GM21529 (cell line): ENCODE results near the gene ZNG1B.
"Not testable (repeated sequence)": the region's sequence is repeated elsewhere in the genome, so short reads cannot be mapped to it uniquely, and the experiment has no call there.

Experiments
- ATAC-seq: cut with Tn5 transposase; IDR thresholded peaks from one replicate; pipeline ENCODE4 v1.9.1; 2021; ENCODE audit not compliant: unreplicated experiment

The ZNG1B gene

GRCh38 chr2:113503094-113504042 lies 65.9 kb downstream of the ZNG1B start:
- peak; percentile 72 for ATAC-seq

- ATAC-seq = not testable (repeated sequence)
Observed at GRCh38 chr2:113504081-113504480, 66.6 kb downstream of the ZNG1B start.

- not testable (repeated sequence) for ATAC-seq
Observed at GRCh38 chr2:113507394-113508140, 70.1 kb downstream of the ZNG1B start.

GRCh38 chr2:113508187-113508586 lies 70.7 kb downstream of the ZNG1B start:
- not testable (repeated sequence) for ATAC-seq

- ATAC-seq = not testable (repeated sequence)
Observed at GRCh38 chr2:113510913-113511312, 73.4 kb downstream of the ZNG1B start.

GRCh38 chr2:113511859-113512258 lies 74.4 kb downstream of the ZNG1B start:
- ATAC-seq = not testable (repeated sequence)

GRCh38 chr2:113515457-113515856 lies 78.0 kb downstream of the ZNG1B start:
- ATAC-seq = not testable (repeated sequence)

GRCh38 chr2:113515995-113516394 lies 78.5 kb downstream of the ZNG1B start:
- ATAC-seq = not testable (repeated sequence)

GRCh38 chr2:113517025-113517424 lies 79.5 kb downstream of the ZNG1B start:
- not testable (repeated sequence) for ATAC-seq

GRCh38 chr2:113520837-113521236 lies 83.3 kb downstream of the ZNG1B start:
- ATAC-seq = not testable (repeated sequence)

GRCh38 chr2:113521492-113521891 lies 84.0 kb downstream of the ZNG1B start:
- ATAC-seq = not testable (repeated sequence)

GRCh38 chr2:113524986-113525385 lies 87.5 kb downstream of the ZNG1B start:
- ATAC-seq = not testable (repeated sequence)

GRCh38 chr2:113527350-113528045 lies 90.0 kb downstream of the ZNG1B start:
- ATAC-seq = peak; percentile 79

- not testable (repeated sequence) for ATAC-seq
Observed at GRCh38 chr2:113528126-113528525, 90.6 kb downstream of the ZNG1B start.

GRCh38 chr2:113528904-113529303 lies 91.4 kb downstream of the ZNG1B start:
- not testable (repeated sequence) for ATAC-seq

GRCh38 chr2:113532991-113533390 lies 95.5 kb downstream of the ZNG1B start:
- ATAC-seq = not testable (repeated sequence)

- not testable (repeated sequence) for ATAC-seq
Observed at GRCh38 chr2:113536573-113536972, 99.1 kb downstream of the ZNG1B start.

GRCh38 chr2:113540834-113541203 lies 103.3 kb downstream of the ZNG1B start:
- not testable (repeated sequence) for ATAC-seq

GRCh38 chr2:113541204-113541975 lies 103.9 kb downstream of the ZNG1B start:
- ATAC-seq = not testable (repeated sequence)

- not testable (repeated sequence) for ATAC-seq
Observed at GRCh38 chr2:113541976-113542485, 104.5 kb downstream of the ZNG1B start.
